Brain microvascular endothelial cell (primary cell): Measurements from ENCODE around the gene VENTX.

ENCODE experiments used
- DNase-seq: peaks from one replicate; pipeline ENCODE4 v3.0.0-alpha.2; 2020
- H3K27ac ChIP-seq: fragments of 250-450 bp; sonication (Bioruptor Pico); 2 replicates; pipeline ENCODE4 v1.5.1; 2020; ENCODE audit warnings: mild to moderate bottlenecking, moderate library complexity
- H3K27me3 ChIP-seq: fragments of 250-450 bp; sonication (Bioruptor Pico); replicated peaks from 2 replicates; pipeline ENCODE4 v1.5.1; 2020; ENCODE audit warnings: mild to moderate bottlenecking
- H3K36me3 ChIP-seq: fragments of 250-450 bp; sonication (Bioruptor Pico); replicated peaks from 2 replicates; pipeline ENCODE4 v1.5.1; 2020; ENCODE audit warnings: mild to moderate bottlenecking
- H3K4me3 ChIP-seq: 2 replicates; pipeline ENCODE4 v1.5.1; 2011; ENCODE audit warnings: low read depth, mild to moderate bottlenecking, control low read depth, low read length, moderate library complexity
- in situ Hi-C: cut with HindIII; loops from 2 replicates; pipeline ENCODE4 v1.10.0; 2017; ENCODE audit warnings: low sequenced_read_pairs, low pct_ligation_motif_present
- TF ChIP-seq, protein P1 (sequence below): IDR thresholded peaks from 2 replicates; pipeline ENCODE4 v1.5.1; 2011; ENCODE audit warnings: low read depth, mild to moderate bottlenecking, moderate library complexity, low read length, control low read depth, inconsistent platforms; ENCODE audit errors: missing control alignments

The VENTX gene

DNA sequence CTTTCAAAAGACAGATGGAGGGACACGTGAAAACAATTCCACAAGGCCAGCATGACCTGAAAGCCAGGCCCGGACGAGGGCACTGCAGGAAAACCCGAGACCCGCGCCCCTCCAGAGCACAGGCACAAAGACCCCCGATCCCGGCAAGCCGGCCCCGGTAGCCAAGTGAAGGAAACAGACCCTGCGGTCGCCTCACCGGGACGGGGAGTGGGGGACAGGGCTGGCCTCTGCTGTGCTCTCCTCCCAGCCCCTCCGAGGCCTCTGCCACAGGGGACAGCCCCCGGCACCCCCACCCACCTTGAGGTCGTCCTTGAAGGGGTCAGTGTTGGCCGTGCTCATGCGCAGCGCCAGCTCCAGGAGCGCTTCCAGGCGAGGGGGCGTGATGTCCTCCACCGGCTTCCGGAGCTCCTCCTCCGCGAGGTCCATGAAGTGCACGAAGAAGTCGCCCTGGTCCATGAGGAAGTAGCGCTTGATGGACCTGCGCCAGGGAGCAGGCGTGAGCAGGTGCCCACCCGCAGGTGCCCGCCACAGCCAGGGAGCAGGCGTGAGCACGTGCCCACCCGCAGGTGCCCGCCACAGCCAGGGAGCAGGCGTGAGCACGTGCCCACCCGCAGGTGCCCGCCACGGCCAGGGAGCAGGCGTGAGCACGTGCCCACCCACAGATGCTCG, 50.3 kb downstream of the VENTX start:
- Histone ChIP-seq H3K4me3 (no peak overlapping the region), H3K36me3 (peaks cover 63% of the 10 kb centered on the region), H3K27ac (no peak overlapping the region), H3K27me3 (no peaks in the 10 kb centered on the region)
- no peak for DNase-seq
- TF ChIP-seq, protein P1, sequence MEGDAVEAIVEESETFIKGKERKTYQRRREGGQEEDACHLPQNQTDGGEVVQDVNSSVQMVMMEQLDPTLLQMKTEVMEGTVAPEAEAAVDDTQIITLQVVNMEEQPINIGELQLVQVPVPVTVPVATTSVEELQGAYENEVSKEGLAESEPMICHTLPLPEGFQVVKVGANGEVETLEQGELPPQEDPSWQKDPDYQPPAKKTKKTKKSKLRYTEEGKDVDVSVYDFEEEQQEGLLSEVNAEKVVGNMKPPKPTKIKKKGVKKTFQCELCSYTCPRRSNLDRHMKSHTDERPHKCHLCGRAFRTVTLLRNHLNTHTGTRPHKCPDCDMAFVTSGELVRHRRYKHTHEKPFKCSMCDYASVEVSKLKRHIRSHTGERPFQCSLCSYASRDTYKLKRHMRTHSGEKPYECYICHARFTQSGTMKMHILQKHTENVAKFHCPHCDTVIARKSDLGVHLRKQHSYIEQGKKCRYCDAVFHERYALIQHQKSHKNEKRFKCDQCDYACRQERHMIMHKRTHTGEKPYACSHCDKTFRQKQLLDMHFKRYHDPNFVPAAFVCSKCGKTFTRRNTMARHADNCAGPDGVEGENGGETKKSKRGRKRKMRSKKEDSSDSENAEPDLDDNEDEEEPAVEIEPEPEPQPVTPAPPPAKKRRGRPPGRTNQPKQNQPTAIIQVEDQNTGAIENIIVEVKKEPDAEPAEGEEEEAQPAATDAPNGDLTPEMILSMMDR: no peak
- in situ Hi-C loops: no loop called here

GRCh38 chr10:133289761-133290160, 52.1 kb downstream of the VENTX start:
- H3K36me3 ChIP-seq: peaks cover 56% of the 10 kb centered on the region
- no peak for DNase-seq
- TF ChIP-seq, protein P1: no peak
- no peak overlapping the region for H3K4me3 ChIP-seq
- H3K27ac ChIP-seq: no peak overlapping the region
- in situ Hi-C loops: no loop called here
- no peaks in the 10 kb centered on the region for H3K27me3 ChIP-seq
